HG03060 (cell line): ENCODE results near the gene TJP3.
A peak's percentile ranks its signal among the peaks of the same experiment; 100 is the strongest.
"Not testable (repeated sequence)": the region's sequence is repeated elsewhere in the genome, so short reads cannot be mapped to it uniquely, and the experiment has no call there.

Experiments
- ATAC-seq: cut with Tn5 transposase; IDR thresholded peaks from one replicate; pipeline ENCODE4 v1.9.1; 2021; ENCODE audit warnings: low read depth, moderate number of reproducible peaks; ENCODE audit not compliant: unreplicated experiment

TJP3 gene

DNA sequence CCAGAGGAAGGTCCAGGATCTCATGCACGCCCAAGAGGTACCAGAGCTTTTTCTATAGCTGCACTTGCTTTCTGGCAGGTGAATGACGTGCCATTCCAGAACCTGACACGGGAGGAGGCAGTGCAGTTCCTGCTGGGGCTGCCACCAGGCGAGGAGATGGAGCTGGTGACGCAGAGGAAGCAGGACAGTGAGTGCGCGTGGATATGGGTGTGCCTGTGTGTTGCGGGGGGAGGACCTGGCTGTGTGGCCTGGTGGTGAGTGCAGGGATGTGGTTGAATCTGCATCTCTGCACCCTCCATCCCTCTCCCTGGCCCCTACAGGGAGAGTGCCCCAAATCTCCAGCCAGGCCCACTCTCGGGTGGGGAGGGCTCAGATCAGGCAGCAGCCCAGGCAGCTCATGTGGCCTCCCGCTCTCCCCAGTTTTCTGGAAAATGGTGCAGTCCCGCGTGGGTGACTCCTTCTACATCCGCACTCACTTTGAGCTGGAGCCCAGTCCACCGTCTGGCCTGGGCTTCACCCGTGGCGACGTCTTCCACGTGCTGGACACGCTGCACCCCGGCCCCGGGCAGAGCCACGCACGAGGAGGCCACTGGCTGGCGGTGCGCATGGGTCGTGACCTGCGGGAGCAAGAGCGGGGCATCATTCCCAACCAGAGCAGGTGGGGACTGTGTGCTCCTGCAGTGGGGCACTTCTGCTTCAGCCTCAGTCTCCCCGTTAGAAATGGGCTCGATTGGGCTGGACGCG, 30.5 kb downstream of the TJP3 start:
- no peak for ATAC-seq

DNA sequence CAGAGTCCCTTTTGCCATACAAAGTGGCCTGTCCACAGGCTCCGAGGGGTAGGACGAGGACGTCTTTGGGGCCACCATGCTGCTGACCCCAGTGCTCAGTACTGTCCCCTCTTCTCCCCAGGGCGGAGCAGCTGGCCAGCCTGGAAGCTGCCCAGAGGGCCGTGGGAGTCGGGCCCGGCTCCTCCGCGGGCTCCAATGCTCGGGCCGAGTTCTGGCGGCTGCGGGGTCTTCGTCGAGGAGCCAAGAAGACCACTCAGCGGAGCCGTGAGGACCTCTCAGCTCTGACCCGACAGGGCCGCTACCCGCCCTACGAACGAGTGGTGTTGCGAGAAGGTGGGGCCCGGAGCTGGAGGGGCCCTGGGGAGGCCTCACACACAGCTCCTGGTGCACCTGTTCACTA, 32.2 kb downstream of the TJP3 start:
- ATAC-seq = no peak

DNA sequence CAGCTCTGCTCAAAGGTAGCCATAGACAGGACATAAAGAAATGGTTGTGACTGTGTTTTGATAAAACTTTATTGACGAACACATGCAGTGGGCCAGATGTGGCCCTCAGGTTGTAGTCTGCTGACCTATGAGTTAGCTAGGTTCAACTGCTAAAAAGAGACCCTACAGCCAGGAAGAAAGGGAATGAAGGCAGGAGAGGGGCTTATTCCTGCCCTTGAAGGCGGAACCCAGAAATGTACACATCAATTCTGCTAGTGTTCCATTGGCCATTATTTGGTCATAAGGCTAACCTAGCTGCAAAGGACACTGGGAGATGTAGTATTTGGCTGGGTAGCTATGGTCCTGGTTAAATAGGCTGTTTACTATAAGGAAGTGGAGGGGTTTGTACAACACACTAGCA, 35.3 kb downstream of the TJP3 start:
- no peak for ATAC-seq

GRCh38 chr19:3745363-3746045, 37.3 kb downstream of the TJP3 start:
- no peak for ATAC-seq

DNA sequence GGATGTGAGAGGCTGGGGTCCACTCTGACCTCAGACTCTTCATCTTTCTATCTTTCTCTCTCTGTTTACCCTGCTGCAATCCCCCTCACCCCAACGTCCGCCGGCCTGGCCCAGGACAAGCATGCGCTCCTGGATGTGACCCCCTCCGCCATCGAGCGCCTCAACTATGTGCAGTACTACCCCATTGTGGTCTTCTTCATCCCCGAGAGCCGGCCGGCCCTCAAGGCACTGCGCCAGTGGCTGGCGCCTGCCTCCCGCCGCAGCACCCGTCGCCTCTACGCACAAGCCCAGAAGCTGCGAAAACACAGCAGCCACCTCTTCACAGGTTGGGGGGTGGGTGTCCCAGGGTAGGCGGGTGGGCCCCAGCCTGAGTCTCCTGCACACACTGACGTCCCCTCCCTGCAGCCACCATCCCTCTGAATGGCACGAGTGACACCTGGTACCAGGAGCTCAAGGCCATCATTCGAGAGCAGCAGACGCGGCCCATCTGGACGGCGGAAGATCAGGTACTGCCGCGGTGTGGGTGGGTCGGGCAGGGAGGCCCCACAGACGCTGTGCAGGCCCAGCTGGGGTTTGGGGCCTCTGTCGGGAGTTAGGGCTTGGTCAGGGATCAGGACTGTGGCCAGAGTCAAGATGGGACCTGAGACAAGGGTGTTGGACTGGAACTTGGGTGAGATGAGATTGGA, 38.3 kb downstream of the TJP3 start:
- no peak for ATAC-seq

DNA sequence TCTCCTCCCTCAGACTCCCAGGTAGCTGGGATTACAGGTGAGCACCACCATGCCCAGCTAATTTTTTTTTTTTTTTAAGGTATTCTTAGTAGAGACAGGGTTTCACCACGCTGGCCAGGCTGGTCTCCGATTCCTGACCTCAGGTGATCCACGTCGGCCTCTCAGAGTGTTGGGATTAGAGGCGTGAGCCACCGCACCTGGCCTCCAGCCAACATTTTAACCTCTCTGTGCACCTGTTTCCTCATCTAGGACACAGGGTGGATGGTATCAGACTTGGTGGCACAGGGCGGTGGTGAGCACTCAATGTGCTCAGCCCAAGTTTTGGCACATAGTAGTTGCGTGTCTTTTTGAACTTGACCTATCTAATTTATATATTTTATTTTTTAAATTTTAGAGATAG, 40.8 kb downstream of the TJP3 start:
- ATAC-seq = no peak

- no peak for ATAC-seq
Measured at GRCh38 chr19:3750211-3750610, 42.0 kb downstream of the TJP3 start.

- no peak for ATAC-seq
Measured at GRCh38 chr19:3751236-3751635, 43.1 kb downstream of the TJP3 start.

GRCh38 chr19:3752492-3752891, 44.3 kb downstream of the TJP3 start:
- no peak for ATAC-seq

DNA sequence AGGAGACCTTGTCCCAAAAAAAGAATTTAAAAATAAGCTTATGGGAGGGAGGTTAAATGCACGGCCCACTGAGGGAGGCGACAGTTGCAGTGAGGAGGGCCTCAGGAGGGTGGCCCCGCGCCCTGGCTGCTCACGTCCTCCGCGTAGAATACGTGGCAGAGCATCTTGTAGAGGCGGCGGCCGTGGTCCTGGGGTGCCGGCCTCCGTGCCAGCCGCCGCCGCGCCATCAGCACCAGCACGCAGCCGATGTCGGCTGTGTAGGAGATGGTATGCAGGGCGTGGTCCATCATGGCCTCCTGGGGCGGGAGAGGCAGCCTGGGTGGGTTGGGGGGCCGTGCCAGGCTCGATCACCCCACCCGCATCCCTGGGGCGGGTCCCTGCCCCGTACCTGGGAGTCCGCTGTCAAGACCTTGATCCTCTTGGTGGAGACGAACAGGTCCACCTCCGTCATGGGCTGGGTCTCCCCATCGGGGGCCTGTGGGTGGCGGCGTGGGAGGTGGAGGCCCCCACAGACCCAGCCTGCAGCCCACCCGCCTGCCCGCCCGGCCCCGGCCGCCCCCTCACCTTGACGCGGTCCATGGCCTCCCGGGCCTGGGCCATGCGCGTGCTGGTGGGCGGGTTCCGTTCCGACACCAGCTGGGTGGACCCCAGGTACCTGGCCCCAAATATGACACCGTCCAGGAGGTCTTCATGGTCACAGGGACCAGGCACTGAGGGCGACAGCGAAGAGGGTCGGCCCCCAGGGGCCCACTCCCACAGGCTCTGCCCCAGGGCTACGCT, 45.6 kb downstream of the TJP3 start:
- no peak for ATAC-seq

GRCh38 chr19:3757705-3758104, 49.5 kb downstream of the TJP3 start:
- not testable (repeated sequence) for ATAC-seq

GRCh38 chr19:3758297-3758696, 50.1 kb downstream of the TJP3 start:
- not testable (repeated sequence) for ATAC-seq

- ATAC-seq = no peak
Measured at GRCh38 chr19:3759482-3760254, 51.5 kb downstream of the TJP3 start.

DNA sequence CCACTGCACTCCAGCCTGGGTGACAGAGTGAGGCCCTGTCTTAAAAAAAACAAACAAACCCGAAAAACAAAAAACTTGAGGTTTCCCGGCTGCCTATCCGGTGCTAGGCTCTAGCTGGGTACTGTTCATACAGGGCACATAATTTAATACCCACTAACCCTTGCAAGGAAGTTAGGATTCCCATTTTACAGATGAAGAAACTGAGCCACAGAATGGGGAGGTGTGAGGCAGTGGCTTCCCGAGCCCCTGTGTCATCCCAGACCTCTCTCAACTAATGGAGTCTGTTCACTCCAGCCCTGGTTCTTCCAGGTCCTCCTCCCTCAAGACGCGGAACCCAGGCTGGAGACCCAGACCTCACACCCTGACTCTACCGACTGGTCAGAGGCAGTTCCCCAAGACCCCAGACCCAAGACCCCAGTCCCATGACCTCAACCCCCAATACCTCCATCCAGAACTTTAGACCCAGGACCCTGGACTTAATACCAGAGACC, 52.7 kb downstream of the TJP3 start:
- ATAC-seq = no peak

DNA sequence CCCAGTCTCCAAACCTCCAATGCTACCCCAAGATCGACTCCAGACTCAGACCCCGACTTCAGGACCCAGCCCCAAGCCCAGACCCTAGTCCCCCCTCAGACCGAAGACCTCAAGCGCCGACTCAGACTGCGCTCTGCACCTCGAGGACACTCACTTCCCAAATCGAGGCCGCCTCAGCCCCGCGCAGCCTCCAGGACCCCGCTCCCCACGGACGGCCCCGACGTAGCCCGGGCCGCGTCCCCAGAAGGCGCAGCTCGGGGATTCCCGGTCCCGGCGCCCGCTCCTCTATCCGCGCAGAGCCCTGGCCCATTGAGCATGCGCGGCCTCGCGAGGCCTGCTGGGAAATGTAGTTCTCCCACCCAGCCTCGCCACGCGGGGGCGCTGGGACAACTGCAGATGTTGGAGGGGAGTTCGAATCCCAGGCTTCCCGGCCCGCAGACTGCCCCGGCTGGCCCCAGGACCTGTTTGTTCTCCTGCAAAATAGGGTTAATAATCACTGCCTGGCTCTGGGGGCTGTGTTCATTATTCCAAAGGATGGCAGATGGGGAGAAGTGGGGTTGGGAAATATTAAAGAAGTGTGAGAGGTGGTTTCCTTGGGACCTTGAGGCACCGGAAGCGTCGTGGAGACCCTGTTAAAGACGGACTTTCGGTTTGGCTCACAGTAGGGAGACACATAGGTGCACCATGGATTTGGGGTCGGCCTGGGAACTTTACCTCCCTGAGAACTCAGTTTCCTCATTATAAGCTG, 53.4 kb downstream of the TJP3 start, which contains the start of gene APBA3:
Gene APBA3, minus strand, starts transcription at position 311 of the 748 bp plus-strand sequence. CDS start 1,428 bp downstream, outside the sequence.
- ATAC-seq = peak; percentile 30

DNA sequence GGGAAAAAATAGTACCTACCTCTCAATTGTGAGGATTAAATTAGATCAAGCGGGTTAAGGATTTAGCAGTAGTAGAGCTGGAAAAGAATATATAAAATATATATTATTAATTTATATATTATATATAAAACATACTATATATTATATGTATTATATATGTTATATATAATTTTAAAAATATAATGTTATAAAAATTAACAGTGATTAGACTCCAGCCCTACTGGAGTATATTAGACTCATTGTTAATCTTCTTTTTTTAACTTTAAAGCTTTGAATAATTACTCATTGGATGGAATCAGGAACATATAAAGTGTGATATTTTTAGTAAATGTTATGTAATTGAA, 53.9 kb downstream of the TJP3 start:
- ATAC-seq = no peak

- peak; percentile 64 for ATAC-seq
Measured at GRCh38 chr19:3762501-3763459, 54.6 kb downstream of the TJP3 start, which contains the start of gene MRPL54. Gene MRPL54 (plus strand): TSS chr19:3762682. CDS start chr19:3762701, 19 bp downstream.

GRCh38 chr19:3765121-3765520, 56.9 kb downstream of the TJP3 start:
- ATAC-seq = no peak
